SK-N-SH (cell line): ENCODE measurements around the gene ZP1. TPM values are rescaled to one million over a fixed set of nuclear protein-coding genes. Genes with fewer than 3 reads are reported as not detected.

Experiments used
- CTCF ChIA-PET: fragments of 300-600, 350-600 bp; formaldehyde crosslinking; extraction: SDS; loops from one replicate; lab custom pipeline; 2021; lab: Yijun Ruan, JAX
- POLR2A ChIA-PET: fragments of 350-600 bp; sonication (Branson Sonifier 250); formaldehyde crosslinking; extraction: SDS; loops from one replicate; lab custom pipeline; 2020; ENCODE audit warnings: antibody characterized with exemption, inconsistent platforms; lab: Yijun Ruan, JAX
- DNase-seq: peaks from one replicate; pipeline ENCODE4 v3.0.0; 2012
- H2AFZ ChIP-seq: fragments of 200-600 bp; sonication (generic); 2 replicates; pipeline ENCODE4 v1.8.1; 2016; ENCODE audit warnings: antibody characterized with exemption, mild to moderate bottlenecking, low read depth
- H3F3A ChIP-seq: fragments of 200-600 bp; sonication (generic); replicated peaks from 2 replicates; pipeline ENCODE3; 2016; ENCODE audit warnings: antibody characterized with exemption, mild to moderate bottlenecking; ENCODE audit not compliant: insufficient read depth
- H3K27ac ChIP-seq, 2 experiments: fragments of 200-500 bp in 1 of 2; fragments of 200-600 bp in 1 of 2; sonication (Bioruptor generic) in 1 of 2; sonication (generic), shearing (Covaris generic) in 1 of 2; 2 replicates each; pipeline versions ENCODE4 v1.5.1 to v1.6.1; 2014 to 2016; ENCODE audit warnings: low read depth in 2 of 2, inconsistent platforms in 1 of 2, low read length in 1 of 2, mild to moderate bottlenecking in 1 of 2, mixed read lengths in 1 of 2
- H3K27me3 ChIP-seq: fragments of 200-600 bp; sonication (generic), shearing (Covaris generic); 2 replicates; pipeline ENCODE4 v1.6.1; 2016; ENCODE audit warnings: mixed run types; ENCODE audit not compliant: insufficient read depth
- H3K36me3 ChIP-seq, 2 experiments: fragments of 200-500 bp in 1 of 2; fragments of 200-600 bp in 1 of 2; sonication (Bioruptor generic) in 1 of 2; sonication (generic) in 1 of 2; replicated peaks in 1 of 2; 2 replicates each; pipeline versions ENCODE3 to v1.5.1; 2014 to 2016; ENCODE audit warnings: low read length in 1 of 2, mild to moderate bottlenecking in 1 of 2; ENCODE audit not compliant: insufficient read depth in 2 of 2, control insufficient read depth in 1 of 2
- H3K4me1 ChIP-seq, 2 experiments: fragments of 200-500 bp in 1 of 2; fragments of 200-600 bp in 1 of 2; sonication (Bioruptor generic) in 1 of 2; sonication (generic), shearing (Covaris generic) in 1 of 2; 2 replicates each; pipeline versions ENCODE4 v1.5.1 to v1.6.1; 2014 to 2016; ENCODE audit warnings: low read depth in 1 of 2, low read length in 1 of 2, mixed run types in 1 of 2; ENCODE audit not compliant: insufficient read depth in 2 of 2, control insufficient read depth in 1 of 2
- H3K4me2 ChIP-seq: fragments of 200-600 bp; sonication (generic), shearing (Covaris generic); 2 replicates; pipeline ENCODE4 v1.6.1; 2017; ENCODE audit warnings: mixed run types
- H3K4me3 ChIP-seq, 2 experiments: fragments of 200-500 bp in 1 of 2; fragments of 200-600 bp in 1 of 2; sonication (Bioruptor generic) in 1 of 2; sonication (generic), shearing (Covaris generic) in 1 of 2; 2 replicates each; pipeline versions ENCODE4 v1.5.1 to v1.8.1; 2014 to 2016; ENCODE audit warnings: low read depth in 2 of 2, inconsistent platforms in 1 of 2, low read length in 1 of 2, mild to moderate bottlenecking in 1 of 2, mixed read lengths in 1 of 2, moderate library complexity in 1 of 2
- H3K79me2 ChIP-seq: fragments of 200-600 bp; sonication (generic); 2 replicates; pipeline ENCODE4 v1.8.1; 2017; ENCODE audit warnings: mild to moderate bottlenecking; ENCODE audit not compliant: insufficient read depth
- H3K9ac ChIP-seq: fragments of 200-600 bp; sonication (generic); 2 replicates; pipeline ENCODE4 v1.6.1; 2017; ENCODE audit warnings: mixed run types
- H3K9me2 ChIP-seq: fragments of 200-600 bp; sonication (generic); 2 replicates; pipeline ENCODE4 v1.6.1; 2017; ENCODE audit warnings: mixed run types
- H3K9me3 ChIP-seq: fragments of 200-600 bp; sonication (generic); 2 replicates; pipeline ENCODE4 v1.6.1; 2017; ENCODE audit warnings: mixed run types, mild to moderate bottlenecking, moderate library complexity
- H4K20me1 ChIP-seq: fragments of 200-600 bp; sonication (generic); 2 replicates; pipeline ENCODE4 v1.6.1; 2017; ENCODE audit warnings: mild to moderate bottlenecking, mixed run types; ENCODE audit not compliant: insufficient read depth
- CHD2 ChIP-seq: fragments of 150-350 bp; IDR thresholded peaks from 2 replicates; pipeline ENCODE4 v1.6.1; 2018; ENCODE audit warnings: low read length; ENCODE audit not compliant: partially characterized antibody
- FOSL2 ChIP-seq: IDR thresholded peaks from 2 replicates; pipeline ENCODE4 v1.4.0; 2012; ENCODE audit warnings: low read depth, mild to moderate bottlenecking, moderate library complexity, borderline replicate concordance
- MEF2A ChIP-seq: IDR thresholded peaks from 2 replicates; pipeline ENCODE4 v1.4.0; 2012; ENCODE audit warnings: low read depth, borderline replicate concordance
- MXI1 ChIP-seq: IDR thresholded peaks from 2 replicates; pipeline ENCODE4 v1.6.1; 2012; ENCODE audit warnings: mild to moderate bottlenecking, low read depth, low read length, improper control_type of control experiment
- NFIC ChIP-seq: IDR thresholded peaks from 2 replicates; pipeline ENCODE4 v1.4.0; 2012; ENCODE audit warnings: borderline replicate concordance
- NRF1 ChIP-seq: IDR thresholded peaks from 2 replicates; pipeline ENCODE4 v1.6.1; 2012; ENCODE audit warnings: low read depth, mild to moderate bottlenecking, low read length
- POLR2AphosphoS5 ChIP-seq: IDR thresholded peaks from 2 replicates; pipeline ENCODE4 v1.6.1; 2012; ENCODE audit warnings: low read depth, low read length
- RCOR1 ChIP-seq: fragments of 150-350 bp; IDR thresholded peaks from 2 replicates; pipeline ENCODE4 v1.6.1; 2017; ENCODE audit warnings: antibody characterized with exemption, low read length
- SIN3A ChIP-seq: IDR thresholded peaks from 2 replicates; pipeline ENCODE4 v1.6.1; 2012; ENCODE audit warnings: low read depth, mild to moderate bottlenecking, low read length, moderate library complexity, borderline replicate concordance
- SMC3 ChIP-seq: IDR thresholded peaks from 2 replicates; pipeline ENCODE4 v1.6.1; 2012; ENCODE audit warnings: low read depth, low read length, improper control_type of control experiment
- TAF1 ChIP-seq: IDR thresholded peaks from 2 replicates; pipeline ENCODE4 v1.6.1; 2012; ENCODE audit warnings: low read depth, mild to moderate bottlenecking, low read length, moderate library complexity, borderline replicate concordance
- TEAD4 ChIP-seq: IDR thresholded peaks from 2 replicates; pipeline ENCODE4 v1.4.0; 2012; ENCODE audit warnings: mild to moderate bottlenecking, borderline replicate concordance; ENCODE audit not compliant: insufficient read depth
- YY1 ChIP-seq: IDR thresholded peaks from 2 replicates; pipeline ENCODE4 v1.4.0; 2012; ENCODE audit warnings: low read depth, mild to moderate bottlenecking
- WGBS: methylation state at CpG from one replicate; pipeline ENCODE4 v1.1.6; 2017; ENCODE audit warnings: low lambda C conversion rate; 5-methylcytosine and 5-hydroxymethylcytosine counted together
- polyA plus RNA-seq, 3 experiments: library from polyadenylated mRNA; depleted of rRNA; stranded (reverse); fragments of >200 nt; gene quantifications; 2 replicates each; pipeline ENCODE4 v1.2.3, GENCODE V29; 2012
- TF ChIP-seq, protein P1 (sequence below): IDR thresholded peaks from 2 replicates; pipeline ENCODE4 v1.4.0; 2012; ENCODE audit warnings: low read depth, borderline replicate concordance
- TF ChIP-seq, protein P2 (sequence below): fragments of 150-350 bp; IDR thresholded peaks from 2 replicates; pipeline ENCODE4 v1.6.1; 2016; ENCODE audit warnings: mild to moderate bottlenecking, low read depth, low read length
- TF ChIP-seq, protein P3 (sequence below): fragments of 150-350 bp; IDR thresholded peaks from 2 replicates; pipeline ENCODE4 v1.6.1; 2017; ENCODE audit warnings: antibody characterized with exemption, low read length, low read depth, borderline replicate concordance
- TF ChIP-seq, protein P4 (sequence below): IDR thresholded peaks from 2 replicates; pipeline ENCODE4 v1.4.0; 2012; ENCODE audit warnings: low read depth, borderline replicate concordance
- TF ChIP-seq, protein P5 (sequence below): IDR thresholded peaks from 2 replicates; pipeline ENCODE4; 2012
- TF ChIP-seq, protein P6 (sequence below): fragments of 200-600 bp; sonication (generic); IDR thresholded peaks from 2 replicates; pipeline ENCODE4 v1.6.1; 2017; ENCODE audit warnings: antibody characterized with exemption, mild to moderate bottlenecking, moderate library complexity
- TF ChIP-seq, protein P7 (sequence below): IDR thresholded peaks from 2 replicates; pipeline ENCODE4 v1.6.1; 2012; ENCODE audit warnings: mild to moderate bottlenecking, low read depth, low read length, moderate library complexity

ZP1 gene
- polyA plus RNA-seq, 1 of the 3 experiments (the other 2 are of a cell fraction) = not detected

DNA sequence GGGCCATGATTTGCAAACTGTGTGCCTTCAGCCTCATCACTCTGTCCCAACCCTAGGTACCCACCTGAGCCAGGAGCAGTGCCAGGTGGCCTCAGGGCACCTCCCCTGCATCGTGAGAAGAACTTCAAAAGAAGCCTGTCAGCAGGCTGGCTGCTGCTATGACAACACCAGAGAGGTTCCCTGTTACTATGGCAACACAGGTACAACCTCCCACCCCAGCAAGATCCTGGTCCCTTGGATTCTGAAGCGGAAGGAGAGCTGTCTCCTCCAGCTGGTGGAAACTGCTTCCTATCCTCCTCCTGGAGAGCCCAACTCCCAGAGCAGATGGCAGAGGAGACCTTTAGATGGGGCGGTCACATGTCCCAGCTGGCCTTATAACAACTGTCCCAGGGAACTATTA lies 2.9 kb downstream of the ZP1 start:
- POLR2A ChIA-PET = no interaction called here
- no peak overlapping the region for H3K9ac ChIP-seq
- no peaks in the 10 kb centered on the region for H3F3A ChIP-seq
- no peaks in the 10 kb centered on the region for H3K36me3 ChIP-seq
- TF ChIP-seq NFIC = no peak
- no peak for TF ChIP-seq NRF1
- no peak for TF ChIP-seq MXI1
- TF ChIP-seq, protein P1, sequence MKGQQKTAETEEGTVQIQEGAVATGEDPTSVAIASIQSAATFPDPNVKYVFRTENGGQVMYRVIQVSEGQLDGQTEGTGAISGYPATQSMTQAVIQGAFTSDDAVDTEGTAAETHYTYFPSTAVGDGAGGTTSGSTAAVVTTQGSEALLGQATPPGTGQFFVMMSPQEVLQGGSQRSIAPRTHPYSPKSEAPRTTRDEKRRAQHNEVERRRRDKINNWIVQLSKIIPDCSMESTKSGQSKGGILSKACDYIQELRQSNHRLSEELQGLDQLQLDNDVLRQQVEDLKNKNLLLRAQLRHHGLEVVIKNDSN = no peak
- TF ChIP-seq FOSL2 = no peak
- TF ChIP-seq, protein P2, sequence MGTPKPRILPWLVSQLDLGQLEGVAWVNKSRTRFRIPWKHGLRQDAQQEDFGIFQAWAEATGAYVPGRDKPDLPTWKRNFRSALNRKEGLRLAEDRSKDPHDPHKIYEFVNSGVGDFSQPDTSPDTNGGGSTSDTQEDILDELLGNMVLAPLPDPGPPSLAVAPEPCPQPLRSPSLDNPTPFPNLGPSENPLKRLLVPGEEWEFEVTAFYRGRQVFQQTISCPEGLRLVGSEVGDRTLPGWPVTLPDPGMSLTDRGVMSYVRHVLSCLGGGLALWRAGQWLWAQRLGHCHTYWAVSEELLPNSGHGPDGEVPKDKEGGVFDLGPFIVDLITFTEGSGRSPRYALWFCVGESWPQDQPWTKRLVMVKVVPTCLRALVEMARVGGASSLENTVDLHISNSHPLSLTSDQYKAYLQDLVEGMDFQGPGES = no peak
- no peak for TF ChIP-seq SMC3
- TF ChIP-seq, protein P3, sequence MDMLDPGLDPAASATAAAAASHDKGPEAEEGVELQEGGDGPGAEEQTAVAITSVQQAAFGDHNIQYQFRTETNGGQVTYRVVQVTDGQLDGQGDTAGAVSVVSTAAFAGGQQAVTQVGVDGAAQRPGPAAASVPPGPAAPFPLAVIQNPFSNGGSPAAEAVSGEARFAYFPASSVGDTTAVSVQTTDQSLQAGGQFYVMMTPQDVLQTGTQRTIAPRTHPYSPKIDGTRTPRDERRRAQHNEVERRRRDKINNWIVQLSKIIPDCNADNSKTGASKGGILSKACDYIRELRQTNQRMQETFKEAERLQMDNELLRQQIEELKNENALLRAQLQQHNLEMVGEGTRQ = no peak
- TF ChIP-seq, protein P4, sequence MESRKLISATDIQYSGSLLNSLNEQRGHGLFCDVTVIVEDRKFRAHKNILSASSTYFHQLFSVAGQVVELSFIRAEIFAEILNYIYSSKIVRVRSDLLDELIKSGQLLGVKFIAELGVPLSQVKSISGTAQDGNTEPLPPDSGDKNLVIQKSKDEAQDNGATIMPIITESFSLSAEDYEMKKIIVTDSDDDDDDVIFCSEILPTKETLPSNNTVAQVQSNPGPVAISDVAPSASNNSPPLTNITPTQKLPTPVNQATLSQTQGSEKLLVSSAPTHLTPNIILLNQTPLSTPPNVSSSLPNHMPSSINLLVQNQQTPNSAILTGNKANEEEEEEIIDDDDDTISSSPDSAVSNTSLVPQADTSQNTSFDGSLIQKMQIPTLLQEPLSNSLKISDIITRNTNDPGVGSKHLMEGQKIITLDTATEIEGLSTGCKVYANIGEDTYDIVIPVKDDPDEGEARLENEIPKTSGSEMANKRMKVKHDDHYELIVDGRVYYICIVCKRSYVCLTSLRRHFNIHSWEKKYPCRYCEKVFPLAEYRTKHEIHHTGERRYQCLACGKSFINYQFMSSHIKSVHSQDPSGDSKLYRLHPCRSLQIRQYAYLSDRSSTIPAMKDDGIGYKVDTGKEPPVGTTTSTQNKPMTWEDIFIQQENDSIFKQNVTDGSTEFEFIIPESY = no peak
- TF ChIP-seq TAF1 = no peak
- no peak for TF ChIP-seq POLR2AphosphoS5
- TF ChIP-seq, protein P5, sequence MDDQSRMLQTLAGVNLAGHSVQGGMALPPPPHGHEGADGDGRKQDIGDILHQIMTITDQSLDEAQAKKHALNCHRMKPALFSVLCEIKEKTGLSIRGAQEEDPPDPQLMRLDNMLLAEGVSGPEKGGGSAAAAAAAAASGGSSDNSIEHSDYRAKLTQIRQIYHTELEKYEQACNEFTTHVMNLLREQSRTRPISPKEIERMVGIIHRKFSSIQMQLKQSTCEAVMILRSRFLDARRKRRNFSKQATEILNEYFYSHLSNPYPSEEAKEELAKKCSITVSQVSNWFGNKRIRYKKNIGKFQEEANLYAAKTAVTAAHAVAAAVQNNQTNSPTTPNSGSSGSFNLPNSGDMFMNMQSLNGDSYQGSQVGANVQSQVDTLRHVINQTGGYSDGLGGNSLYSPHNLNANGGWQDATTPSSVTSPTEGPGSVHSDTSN = no peak
- no peak for TF ChIP-seq YY1
- TF ChIP-seq, protein P6, sequence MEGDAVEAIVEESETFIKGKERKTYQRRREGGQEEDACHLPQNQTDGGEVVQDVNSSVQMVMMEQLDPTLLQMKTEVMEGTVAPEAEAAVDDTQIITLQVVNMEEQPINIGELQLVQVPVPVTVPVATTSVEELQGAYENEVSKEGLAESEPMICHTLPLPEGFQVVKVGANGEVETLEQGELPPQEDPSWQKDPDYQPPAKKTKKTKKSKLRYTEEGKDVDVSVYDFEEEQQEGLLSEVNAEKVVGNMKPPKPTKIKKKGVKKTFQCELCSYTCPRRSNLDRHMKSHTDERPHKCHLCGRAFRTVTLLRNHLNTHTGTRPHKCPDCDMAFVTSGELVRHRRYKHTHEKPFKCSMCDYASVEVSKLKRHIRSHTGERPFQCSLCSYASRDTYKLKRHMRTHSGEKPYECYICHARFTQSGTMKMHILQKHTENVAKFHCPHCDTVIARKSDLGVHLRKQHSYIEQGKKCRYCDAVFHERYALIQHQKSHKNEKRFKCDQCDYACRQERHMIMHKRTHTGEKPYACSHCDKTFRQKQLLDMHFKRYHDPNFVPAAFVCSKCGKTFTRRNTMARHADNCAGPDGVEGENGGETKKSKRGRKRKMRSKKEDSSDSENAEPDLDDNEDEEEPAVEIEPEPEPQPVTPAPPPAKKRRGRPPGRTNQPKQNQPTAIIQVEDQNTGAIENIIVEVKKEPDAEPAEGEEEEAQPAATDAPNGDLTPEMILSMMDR = no peak
- no peak for TF ChIP-seq SIN3A
- no peak for TF ChIP-seq RCOR1
- no peak for TF ChIP-seq CHD2
- TF ChIP-seq, protein P7, sequence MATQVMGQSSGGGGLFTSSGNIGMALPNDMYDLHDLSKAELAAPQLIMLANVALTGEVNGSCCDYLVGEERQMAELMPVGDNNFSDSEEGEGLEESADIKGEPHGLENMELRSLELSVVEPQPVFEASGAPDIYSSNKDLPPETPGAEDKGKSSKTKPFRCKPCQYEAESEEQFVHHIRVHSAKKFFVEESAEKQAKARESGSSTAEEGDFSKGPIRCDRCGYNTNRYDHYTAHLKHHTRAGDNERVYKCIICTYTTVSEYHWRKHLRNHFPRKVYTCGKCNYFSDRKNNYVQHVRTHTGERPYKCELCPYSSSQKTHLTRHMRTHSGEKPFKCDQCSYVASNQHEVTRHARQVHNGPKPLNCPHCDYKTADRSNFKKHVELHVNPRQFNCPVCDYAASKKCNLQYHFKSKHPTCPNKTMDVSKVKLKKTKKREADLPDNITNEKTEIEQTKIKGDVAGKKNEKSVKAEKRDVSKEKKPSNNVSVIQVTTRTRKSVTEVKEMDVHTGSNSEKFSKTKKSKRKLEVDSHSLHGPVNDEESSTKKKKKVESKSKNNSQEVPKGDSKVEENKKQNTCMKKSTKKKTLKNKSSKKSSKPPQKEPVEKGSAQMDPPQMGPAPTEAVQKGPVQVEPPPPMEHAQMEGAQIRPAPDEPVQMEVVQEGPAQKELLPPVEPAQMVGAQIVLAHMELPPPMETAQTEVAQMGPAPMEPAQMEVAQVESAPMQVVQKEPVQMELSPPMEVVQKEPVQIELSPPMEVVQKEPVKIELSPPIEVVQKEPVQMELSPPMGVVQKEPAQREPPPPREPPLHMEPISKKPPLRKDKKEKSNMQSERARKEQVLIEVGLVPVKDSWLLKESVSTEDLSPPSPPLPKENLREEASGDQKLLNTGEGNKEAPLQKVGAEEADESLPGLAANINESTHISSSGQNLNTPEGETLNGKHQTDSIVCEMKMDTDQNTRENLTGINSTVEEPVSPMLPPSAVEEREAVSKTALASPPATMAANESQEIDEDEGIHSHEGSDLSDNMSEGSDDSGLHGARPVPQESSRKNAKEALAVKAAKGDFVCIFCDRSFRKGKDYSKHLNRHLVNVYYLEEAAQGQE = no peak
- TF ChIP-seq MEF2A = no peak
- no peak for TF ChIP-seq TEAD4
- H3K4me3 ChIP-seq = no peak overlapping the region
- H3K4me1 ChIP-seq = peaks cover 0 to 8% of the 10 kb centered on the region in 2 experiments; a peak in 1 of 4 replicates
- no peak overlapping the region for H3K27ac ChIP-seq
- H3K27me3 ChIP-seq = no peaks in the 10 kb centered on the region
- H3K79me2 ChIP-seq = no peaks in the 10 kb centered on the region
- 100% methylated on average over 2 of the region's 3 CpGs for WGBS
- H2AFZ ChIP-seq = no peak overlapping the region
- H3K9me2 ChIP-seq = no peaks in the 10 kb centered on the region
- no peak overlapping the region for H3K4me2 ChIP-seq
- DNase-seq = peak; percentile 10
- H4K20me1 ChIP-seq = no peaks in the 10 kb centered on the region
- CTCF ChIA-PET = interaction anchor here (1.3 to 7.7 kb wide), 3 partner anchors 14 to 39 kb away, joined by 5 to 56 read pairs (median 5); no protein-coding TSS in a partner anchor
- H3K9me3 ChIP-seq = no peaks in the 10 kb centered on the region
